Smooth muscle cell (in vitro differentiated cells): ENCODE results near the gene MFSD8. TPM values are rescaled to one million over a fixed set of nuclear protein-coding genes. Genes with fewer than 3 reads are reported as not detected.

Source experiments
- DNase-seq: peaks from one replicate; lab custom pipeline; 2025; ENCODE audit not compliant: unreplicated experiment; lab: John Stamatoyannopoulos, UW
- H2AFZ ChIP-seq: fragments of 200-600 bp; sonication (generic); 2 replicates; pipeline ENCODE4 v1.6.0; 2016; ENCODE audit warnings: antibody characterized with exemption, low read depth, mild to moderate bottlenecking
- H3F3A ChIP-seq: fragments of 200-600 bp; sonication (generic); 2 replicates; pipeline ENCODE4 v1.6.0; 2017; ENCODE audit warnings: antibody characterized with exemption, low read depth
- H3K27ac ChIP-seq: fragments of 200-600 bp; sonication (generic); 2 replicates; pipeline ENCODE4 v1.5.1; 2016; ENCODE audit warnings: low read depth, mild to moderate bottlenecking
- H3K27me3 ChIP-seq: fragments of 200-600 bp; sonication (generic); 2 replicates; pipeline ENCODE4 v1.6.1; 2016; ENCODE audit warnings: low read depth, mild to moderate bottlenecking
- H3K36me3 ChIP-seq: fragments of 200-600 bp; sonication (generic); 2 replicates; pipeline ENCODE4 v1.5.1; 2016; ENCODE audit warnings: low read depth
- H3K4me1 ChIP-seq: fragments of 200-600 bp; sonication (generic); 2 replicates; pipeline ENCODE4 v1.5.1; 2016; ENCODE audit warnings: low read depth
- H3K4me2 ChIP-seq: fragments of 200-600 bp; sonication (generic); 2 replicates; pipeline ENCODE4 v1.6.0; 2016; ENCODE audit warnings: mild to moderate bottlenecking
- H3K4me3 ChIP-seq: fragments of 200-600 bp; sonication (generic); 2 replicates; pipeline ENCODE4 v1.5.1; 2016; ENCODE audit warnings: mild to moderate bottlenecking
- H3K79me2 ChIP-seq: fragments of 200-600 bp; sonication (generic); 2 replicates; pipeline ENCODE4 v1.6.0; 2016; ENCODE audit warnings: low read depth, mild to moderate bottlenecking
- H3K9ac ChIP-seq: fragments of 200-600 bp; sonication (generic); 2 replicates; pipeline ENCODE4 v1.6.0; 2016; ENCODE audit warnings: low read depth
- H3K9me3 ChIP-seq: fragments of 200-600 bp; sonication (generic); replicated peaks from 2 replicates; pipeline ENCODE4 v1.5.1; 2016; ENCODE audit warnings: low read depth
- H4K20me1 ChIP-seq: fragments of 200-600 bp; sonication (generic); 2 replicates; pipeline ENCODE4 v1.6.0; 2016; ENCODE audit warnings: low read depth
- WGBS: methylation state at CpG from one replicate; pipeline ENCODE4 v1.1.7; 2016; ENCODE audit warnings: low lambda C conversion rate; 5-methylcytosine and 5-hydroxymethylcytosine counted together
- polyA plus RNA-seq: library from polyadenylated mRNA; unstranded; fragments of >200 nt; fragmentation: Nextera tagmentation; extraction: Ambion mirVana; gene quantifications from 2 replicates; pipeline ENCODE4 v1.2.1, GENCODE V29; 2016
- small RNA-seq: library from RNA; depleted of rRNA; stranded (forward); fragments of <200 nt; gene quantifications from one replicate; pipeline ENCODE3, GENCODE V24; 2014
- total RNA-seq: library from RNA; depleted of rRNA; stranded (reverse); fragments of >200 nt; gene quantifications from 2 replicates; pipeline ENCODE4 v1.2.3, GENCODE V29; 2014
- TF ChIP-seq, protein P1 (sequence below): fragments of 200-600 bp; sonication (generic); IDR thresholded peaks from 2 replicates; pipeline ENCODE4 v1.5.1; 2017; ENCODE audit warnings: borderline replicate concordance, mild to moderate bottlenecking, antibody characterized with exemption; ENCODE audit not compliant: insufficient read depth, poor library complexity, severe bottlenecking

The MFSD8 gene
- total and polyA plus RNA-seq, 2 experiments from 2014 or later: 8.2 to 21.0 TPM

DNA sequence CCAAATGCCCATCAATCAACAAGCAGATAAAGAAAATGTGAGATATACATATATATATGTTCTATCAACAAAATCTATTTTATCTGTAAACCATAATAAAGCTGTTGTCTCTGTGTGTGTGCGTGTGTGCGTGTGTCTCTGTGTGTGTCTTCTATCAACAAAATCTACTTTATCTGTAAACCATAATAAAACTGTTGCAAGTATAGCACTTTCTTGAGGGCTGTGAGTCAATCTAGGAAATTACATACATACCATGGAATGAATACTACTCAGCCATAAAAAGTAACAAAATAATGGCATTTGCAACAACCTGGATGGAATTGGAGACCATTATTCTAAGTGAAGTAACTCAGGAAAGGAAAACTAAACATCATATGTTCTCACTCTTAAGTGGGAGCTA is 96.8 kb downstream of the MFSD8 start:
- TF ChIP-seq, protein P1, sequence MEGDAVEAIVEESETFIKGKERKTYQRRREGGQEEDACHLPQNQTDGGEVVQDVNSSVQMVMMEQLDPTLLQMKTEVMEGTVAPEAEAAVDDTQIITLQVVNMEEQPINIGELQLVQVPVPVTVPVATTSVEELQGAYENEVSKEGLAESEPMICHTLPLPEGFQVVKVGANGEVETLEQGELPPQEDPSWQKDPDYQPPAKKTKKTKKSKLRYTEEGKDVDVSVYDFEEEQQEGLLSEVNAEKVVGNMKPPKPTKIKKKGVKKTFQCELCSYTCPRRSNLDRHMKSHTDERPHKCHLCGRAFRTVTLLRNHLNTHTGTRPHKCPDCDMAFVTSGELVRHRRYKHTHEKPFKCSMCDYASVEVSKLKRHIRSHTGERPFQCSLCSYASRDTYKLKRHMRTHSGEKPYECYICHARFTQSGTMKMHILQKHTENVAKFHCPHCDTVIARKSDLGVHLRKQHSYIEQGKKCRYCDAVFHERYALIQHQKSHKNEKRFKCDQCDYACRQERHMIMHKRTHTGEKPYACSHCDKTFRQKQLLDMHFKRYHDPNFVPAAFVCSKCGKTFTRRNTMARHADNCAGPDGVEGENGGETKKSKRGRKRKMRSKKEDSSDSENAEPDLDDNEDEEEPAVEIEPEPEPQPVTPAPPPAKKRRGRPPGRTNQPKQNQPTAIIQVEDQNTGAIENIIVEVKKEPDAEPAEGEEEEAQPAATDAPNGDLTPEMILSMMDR: no peak
- no peak for DNase-seq
- WGBS: 77% methylated on average over 2 of the region's 2 CpGs

More for the DNA sequence above, 96.8 kb downstream of the MFSD8 start:
- Histone ChIP-seq H3F3A (peaks cover 5% of the 10 kb centered on the region), H3K4me3 (no peak overlapping the region), H3K9ac (no peak overlapping the region), H2AFZ (no peak overlapping the region), H3K79me2 (no peaks in the 10 kb centered on the region), H3K9me3 (no peaks in the 10 kb centered on the region), H3K4me1 (peaks cover 5% of the 10 kb centered on the region), H3K27me3 (no peaks in the 10 kb centered on the region), H4K20me1 (no peaks in the 10 kb centered on the region), H3K36me3 (no peaks in the 10 kb centered on the region), H3K4me2 (no peak overlapping the region), H3K27ac (no peak overlapping the region)

Small RNAs within 50 kb of the gene (small RNA-seq; reads per million reads assigned to genes)
- not detected for gene RNU6-583P

Other genes starting within 250 kb of the MFSD8 start
- not detected in 2 replicates for gene SLC25A31, start 234.8 kb downstream of the MFSD8 start, total RNA-seq
- gene SLC25A31, start 234.8 kb downstream of the MFSD8 start, polyA plus RNA-seq: not detected in 2 replicates
- gene HSPA4L, start 182.9 kb downstream of the MFSD8 start, total RNA-seq: 5.0 and 6.9 TPM in 2 replicates
- 0.95 and 3.9 TPM in 2 replicates for gene HSPA4L, start 182.9 kb downstream of the MFSD8 start, polyA plus RNA-seq
- gene PLK4, start 84.3 kb downstream of the MFSD8 start, total RNA-seq: 10.1 and 19.9 TPM in 2 replicates
- 6.9 and 7.1 TPM in 2 replicates for gene PLK4, start 84.3 kb downstream of the MFSD8 start, polyA plus RNA-seq
- gene ABHD18, start 233 bp upstream of the MFSD8 start, total RNA-seq: 10.0 and 11.3 TPM in 2 replicates
- gene ABHD18, start 233 bp upstream of the MFSD8 start, polyA plus RNA-seq: 3.7 and 4.3 TPM in 2 replicates
- 18.8 and 19.1 TPM in 2 replicates for gene LARP1B, start 96.1 kb upstream of the MFSD8 start, total RNA-seq
- gene LARP1B, start 96.1 kb upstream of the MFSD8 start, polyA plus RNA-seq: 6.9 and 9.0 TPM in 2 replicates